GM18498 (cell line): ENCODE measurements around the gene NUMB.

Experiments used
- ATAC-seq: cut with Tn5 transposase; IDR thresholded peaks from one replicate; pipeline ENCODE4 v1.9.1; 2021; ENCODE audit warnings: mild to moderate bottlenecking, moderate library complexity; ENCODE audit not compliant: unreplicated experiment

The NUMB gene

GRCh38 chr14:73295198-73295796 lies 163.0 kb downstream of the NUMB start:
- no peak for ATAC-seq

DNA sequence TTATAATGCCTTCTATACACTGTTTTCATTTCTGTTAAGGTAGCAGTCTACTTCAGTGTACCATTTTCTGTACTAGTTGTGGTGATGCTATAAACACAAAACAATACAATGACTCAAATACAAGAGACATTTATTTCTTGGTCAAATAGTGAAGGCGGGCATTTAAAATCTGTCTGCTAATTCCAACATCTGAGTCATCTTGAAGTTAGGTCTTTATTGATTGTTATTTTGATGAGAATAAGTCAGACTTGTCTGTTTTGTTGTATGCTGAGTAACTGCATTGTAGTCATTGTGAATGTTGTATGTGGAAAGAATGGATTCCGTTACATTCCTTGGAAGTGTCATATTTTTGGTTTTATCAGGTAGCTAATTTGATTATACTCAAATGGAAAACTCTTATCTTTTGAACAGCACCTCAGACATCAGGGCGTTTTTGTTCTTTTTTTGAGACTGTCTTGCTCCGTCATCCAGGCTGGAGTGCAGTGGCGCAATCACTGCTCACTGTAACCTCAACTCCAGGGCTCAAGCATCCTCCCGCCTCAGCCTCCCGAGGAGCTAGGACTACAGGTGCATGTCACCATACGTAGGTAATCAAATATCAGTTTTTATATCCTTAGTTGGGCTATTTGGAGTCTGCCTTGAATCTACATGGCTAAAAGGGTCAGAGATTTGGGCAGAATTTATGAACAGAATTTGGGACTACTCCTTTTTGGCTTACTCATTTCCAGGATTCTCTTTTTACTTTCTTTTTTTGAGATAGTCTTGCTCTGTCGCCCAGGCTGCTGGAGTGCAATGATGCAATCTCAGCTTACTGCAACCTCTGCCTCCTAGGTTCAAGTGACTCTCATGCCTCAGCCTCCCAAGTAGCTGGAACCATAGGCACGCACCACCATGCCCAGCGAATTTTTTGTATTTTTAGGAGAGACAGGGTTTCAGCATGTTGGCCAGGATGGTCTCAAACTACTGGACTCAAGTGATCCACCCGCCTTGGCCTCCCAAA lies 164.3 kb downstream of the NUMB start:
- ATAC-seq, result no peak

- ATAC-seq, result peak; percentile 73
These were observed 168.1 kb downstream of the NUMB start for GRCh38 chr14:73290279-73290678.

GRCh38 chr14:73289729-73290128 lies 168.6 kb downstream of the NUMB start:
- no peak for ATAC-seq

DNA sequence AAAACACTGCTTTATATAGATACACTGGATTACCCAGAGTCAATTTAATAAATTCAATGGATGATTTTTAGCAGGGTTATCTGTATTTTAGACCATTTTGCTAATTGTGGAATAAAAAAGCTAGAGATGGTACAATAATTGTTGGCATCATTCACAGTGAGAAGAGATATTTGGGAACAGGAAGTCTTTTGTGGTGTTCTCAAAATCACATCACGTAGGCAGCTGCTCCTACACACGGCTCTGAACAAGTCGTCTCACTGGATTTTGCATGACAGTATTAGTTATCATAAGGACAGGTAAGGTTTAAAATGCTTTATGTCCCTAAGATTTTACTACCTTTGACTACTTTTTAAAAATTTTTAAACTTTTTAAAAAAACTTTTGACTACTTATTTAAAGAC lies 169.0 kb downstream of the NUMB start:
- no peak for ATAC-seq

DNA sequence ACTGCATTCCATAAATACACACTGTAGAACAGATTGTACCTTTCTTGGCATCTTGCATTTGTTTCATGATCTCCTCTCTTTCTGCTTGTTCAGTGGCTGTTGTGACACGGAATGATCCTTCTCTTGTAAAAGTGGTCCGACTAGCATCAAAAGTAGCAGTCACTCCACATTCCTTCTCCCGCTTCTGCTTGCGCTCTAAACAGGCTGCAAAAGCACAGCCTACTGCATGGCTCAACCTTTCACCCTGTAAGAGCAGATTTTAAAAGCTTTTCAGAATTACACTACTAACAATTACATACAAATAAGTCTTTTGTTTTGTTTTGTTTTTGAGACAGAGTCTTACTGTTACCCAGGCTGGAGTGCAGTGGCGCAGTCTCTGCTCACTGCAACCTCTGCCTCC lies 171.3 kb downstream of the NUMB start:
- no peak for ATAC-seq

GRCh38 chr14:73286598-73286997 lies 171.7 kb downstream of the NUMB start:
- ATAC-seq, result no peak

GRCh38 chr14:73285979-73286378 lies 172.4 kb downstream of the NUMB start:
- ATAC-seq, result no peak

DNA sequence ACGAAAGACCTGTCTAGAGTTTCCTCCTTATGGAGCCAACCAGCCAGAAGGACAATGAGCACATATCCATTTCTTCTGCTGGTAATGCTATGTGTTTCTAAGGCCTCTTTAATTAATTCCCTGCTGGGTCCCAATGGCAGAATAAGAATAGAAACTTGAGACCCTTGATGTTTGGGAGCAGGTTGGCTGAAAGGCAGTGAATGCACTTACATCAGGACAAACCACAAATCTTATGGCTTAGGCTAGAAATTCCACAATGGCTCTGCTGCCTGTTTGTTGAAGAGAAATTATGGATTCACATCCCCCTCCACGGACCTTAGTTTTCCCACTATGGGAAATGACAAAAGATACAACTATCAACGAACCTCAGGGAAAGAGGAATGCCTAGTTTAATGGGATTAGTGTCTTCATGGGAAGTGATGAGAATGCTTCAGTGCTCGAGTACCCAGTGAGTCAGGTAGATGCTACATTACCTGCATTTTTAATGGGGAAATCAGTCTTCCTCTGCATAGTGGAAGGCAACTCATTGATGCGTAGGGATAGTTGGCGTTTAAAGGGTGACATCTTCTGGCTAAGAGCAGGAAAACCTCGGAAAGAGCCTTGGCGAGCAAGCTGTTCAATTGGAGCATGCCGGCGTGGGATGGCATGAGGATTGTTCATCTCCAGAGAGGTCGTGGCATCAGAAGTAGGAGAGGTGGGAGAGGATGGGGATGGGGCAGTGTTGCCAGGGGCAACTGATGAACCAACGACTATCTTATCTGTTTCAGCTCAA lies 174.6 kb downstream of the NUMB start:
- no peak for ATAC-seq

- ATAC-seq, result no peak
These were observed 177.4 kb downstream of the NUMB start for GRCh38 chr14:73280903-73281302.

- ATAC-seq, result no peak
These were observed 181.0 kb downstream of the NUMB start for GRCh38 chr14:73277376-73277775.

DNA sequence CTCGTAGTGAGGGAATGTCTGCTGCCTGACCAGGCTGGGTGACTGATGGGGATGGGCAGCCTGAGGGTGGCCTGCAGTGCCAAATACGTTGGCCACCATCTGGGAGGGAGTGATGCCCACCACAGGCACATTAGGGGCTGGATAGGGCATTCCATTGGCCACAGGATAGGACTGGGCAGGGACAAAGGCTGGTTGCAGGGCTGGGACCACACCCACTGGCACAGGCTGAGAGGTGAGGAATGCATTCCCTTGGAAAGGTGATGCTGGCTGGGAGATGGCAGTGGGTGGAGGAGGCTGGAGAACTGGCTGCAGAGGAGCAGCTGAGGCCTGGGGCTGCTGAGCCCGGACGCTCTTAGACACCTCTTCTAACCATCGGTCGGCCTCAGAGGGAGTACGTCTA lies 181.5 kb downstream of the NUMB start:
- ATAC-seq, result no peak

GRCh38 chr14:73273799-73274198 lies 184.5 kb downstream of the NUMB start:
- ATAC-seq, result no peak

DNA sequence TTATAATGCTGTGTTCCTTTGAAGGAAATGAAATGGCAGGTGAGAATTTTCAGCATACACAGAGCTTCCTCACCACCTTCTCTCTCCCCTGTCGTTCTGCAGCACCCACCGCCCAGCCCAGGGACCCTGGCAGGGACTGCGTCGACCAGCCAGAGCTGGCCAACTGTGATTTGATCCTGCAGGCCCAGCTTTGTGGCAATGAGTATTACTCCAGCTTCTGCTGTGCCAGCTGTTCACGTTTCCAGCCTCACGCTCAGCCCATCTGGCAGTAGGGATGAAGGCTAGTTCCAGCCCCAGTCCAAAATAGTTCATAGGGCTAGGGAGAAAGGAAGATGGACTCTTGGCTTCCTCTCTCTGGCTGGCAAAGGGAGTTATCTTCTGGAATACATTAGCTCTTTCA lies 186.0 kb downstream of the NUMB start:
- no peak for ATAC-seq

GRCh38 chr14:73269729-73270531 lies 188.4 kb downstream of the NUMB start:
- peak; percentile 66 for ATAC-seq

DNA sequence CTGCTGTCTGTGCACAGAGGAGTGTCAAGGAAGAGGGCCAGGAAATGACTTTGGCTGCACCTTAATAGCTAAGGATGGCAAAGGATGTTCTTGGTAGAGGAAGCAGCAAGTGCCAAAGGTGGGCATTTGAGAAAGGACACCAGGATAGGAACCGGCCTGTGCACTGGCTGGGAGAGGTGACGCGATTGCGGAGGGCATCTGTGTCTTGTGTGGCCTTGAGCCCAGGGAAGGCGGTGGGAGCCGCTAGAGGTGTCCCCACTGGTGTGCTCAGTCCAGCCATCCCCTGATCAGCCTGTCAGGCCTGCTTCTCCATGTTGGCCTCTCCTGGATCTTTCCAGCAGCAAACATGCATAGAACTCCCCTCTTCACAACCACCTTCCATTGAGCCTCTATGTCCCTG lies 190.9 kb downstream of the NUMB start:
- no peak for ATAC-seq

- no peak for ATAC-seq
These were observed 192.0 kb downstream of the NUMB start for GRCh38 chr14:73266317-73266716.

DNA sequence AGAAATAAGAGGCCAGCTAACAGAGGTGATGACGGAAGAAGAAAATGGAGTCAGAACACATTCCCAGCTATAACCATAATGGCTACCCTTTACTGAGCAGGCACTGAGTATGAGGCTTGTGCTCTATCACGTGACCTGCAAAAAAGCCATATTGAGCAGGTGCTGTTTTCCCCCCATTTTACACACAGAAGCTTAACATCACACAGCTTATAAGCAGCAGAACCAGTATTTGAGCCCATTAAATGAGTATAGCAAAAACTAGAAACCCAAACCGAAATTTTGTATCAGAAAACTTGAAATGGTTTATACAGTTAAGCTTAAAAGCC lies 192.7 kb downstream of the NUMB start:
- no peak for ATAC-seq

- no peak for ATAC-seq
These were observed 193.2 kb downstream of the NUMB start for GRCh38 chr14:73264885-73265720.
